Neutrophil (primary cell): ENCODE data around the gene HAUS3.

Experiments
- H3K27ac ChIP-seq: fragments of 200-600 bp; sonication (generic); 2 replicates; pipeline ENCODE4 v1.5.1; 2016; ENCODE audit warnings: mild to moderate bottlenecking, moderate library complexity
- H3K27me3 ChIP-seq: fragments of 200-600 bp; sonication (generic); 2 replicates; pipeline ENCODE4 v1.6.0; 2016; ENCODE audit warnings: mild to moderate bottlenecking
- H3K36me3 ChIP-seq: fragments of 200-600 bp; sonication (generic); 2 replicates; pipeline ENCODE4 v1.5.1; 2017
- H3K4me1 ChIP-seq, 2 experiments: fragments of 200-600 bp in 1 of 2; sonication (generic) in 1 of 2; 1 replicate in 1 of 2; 2 replicates in 1 of 2; pipeline versions ENCODE4 v1.5.1 to v1.6.1; 2013 to 2016; ENCODE audit warnings: low read depth in 1 of 2, low read length in 1 of 2, mild to moderate bottlenecking in 1 of 2, moderate library complexity in 1 of 2; ENCODE audit not compliant: control insufficient read depth in 1 of 2, insufficient read depth in 1 of 2
- H3K4me3 ChIP-seq, 2 experiments: fragments of 200-600 bp in 1 of 2; sonication (generic) in 1 of 2; 1 replicate in 1 of 2; 2 replicates in 1 of 2; pipeline ENCODE4 v1.5.1; 2013 to 2016; ENCODE audit warnings: low read depth in 1 of 2, low read length in 1 of 2, mild to moderate bottlenecking in 1 of 2, moderate library complexity in 1 of 2
- H3K9me3 ChIP-seq: fragments of 200-600 bp; sonication (generic); 2 replicates; pipeline ENCODE4 v1.5.1; 2016
- TF ChIP-seq, protein P1 (sequence below): fragments of 200-600 bp; sonication (generic); IDR thresholded peaks from 2 replicates; pipeline ENCODE4 v1.5.1; 2016; ENCODE audit warnings: antibody characterized with exemption

Gene HAUS3

GRCh38 chr4:2284161-2284933 is 42.4 kb upstream of the HAUS3 start:
- Histone ChIP-seq H3K4me1 (no peaks in the 10 kb centered on the region), H3K9me3 (no peaks in the 10 kb centered on the region), H3K27me3 (peaks cover 6% of the 10 kb centered on the region), H3K27ac (no peak overlapping the region), H3K36me3 (no peaks in the 10 kb centered on the region), H3K4me3 (no peak overlapping the region)
- TF ChIP-seq, protein P1, sequence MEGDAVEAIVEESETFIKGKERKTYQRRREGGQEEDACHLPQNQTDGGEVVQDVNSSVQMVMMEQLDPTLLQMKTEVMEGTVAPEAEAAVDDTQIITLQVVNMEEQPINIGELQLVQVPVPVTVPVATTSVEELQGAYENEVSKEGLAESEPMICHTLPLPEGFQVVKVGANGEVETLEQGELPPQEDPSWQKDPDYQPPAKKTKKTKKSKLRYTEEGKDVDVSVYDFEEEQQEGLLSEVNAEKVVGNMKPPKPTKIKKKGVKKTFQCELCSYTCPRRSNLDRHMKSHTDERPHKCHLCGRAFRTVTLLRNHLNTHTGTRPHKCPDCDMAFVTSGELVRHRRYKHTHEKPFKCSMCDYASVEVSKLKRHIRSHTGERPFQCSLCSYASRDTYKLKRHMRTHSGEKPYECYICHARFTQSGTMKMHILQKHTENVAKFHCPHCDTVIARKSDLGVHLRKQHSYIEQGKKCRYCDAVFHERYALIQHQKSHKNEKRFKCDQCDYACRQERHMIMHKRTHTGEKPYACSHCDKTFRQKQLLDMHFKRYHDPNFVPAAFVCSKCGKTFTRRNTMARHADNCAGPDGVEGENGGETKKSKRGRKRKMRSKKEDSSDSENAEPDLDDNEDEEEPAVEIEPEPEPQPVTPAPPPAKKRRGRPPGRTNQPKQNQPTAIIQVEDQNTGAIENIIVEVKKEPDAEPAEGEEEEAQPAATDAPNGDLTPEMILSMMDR: no peak

DNA sequence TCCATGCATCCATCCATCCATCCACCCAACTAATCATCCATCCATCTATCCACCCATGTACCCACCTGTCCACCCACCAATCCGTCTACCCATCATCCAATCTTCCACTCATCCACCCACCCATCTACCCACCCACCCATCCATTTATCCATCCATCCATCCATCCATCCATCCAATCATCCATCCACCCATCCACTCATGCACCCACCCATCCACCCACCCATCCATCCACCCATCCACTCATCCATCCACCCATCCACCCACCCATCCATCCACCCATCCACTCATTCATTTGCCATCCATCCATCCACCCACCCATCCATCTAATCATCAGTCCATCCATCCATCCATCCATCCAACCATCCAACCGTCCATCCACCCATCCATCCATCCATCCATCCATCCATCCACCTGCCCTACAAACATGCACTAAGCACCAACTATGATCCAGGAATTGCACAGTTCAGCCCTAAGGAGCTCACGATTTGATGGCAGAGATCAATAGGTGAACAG is 41.3 kb upstream of the HAUS3 start:
- H3K9me3 ChIP-seq: no peaks in the 10 kb centered on the region
- peaks cover 6% of the 10 kb centered on the region for H3K27me3 ChIP-seq
- no peak overlapping the region for H3K4me3 ChIP-seq
- no peak overlapping the region for H3K27ac ChIP-seq
- H3K36me3 ChIP-seq: no peaks in the 10 kb centered on the region
- TF ChIP-seq, protein P1: no peak
- no peaks in the 10 kb centered on the region for H3K4me1 ChIP-seq

DNA sequence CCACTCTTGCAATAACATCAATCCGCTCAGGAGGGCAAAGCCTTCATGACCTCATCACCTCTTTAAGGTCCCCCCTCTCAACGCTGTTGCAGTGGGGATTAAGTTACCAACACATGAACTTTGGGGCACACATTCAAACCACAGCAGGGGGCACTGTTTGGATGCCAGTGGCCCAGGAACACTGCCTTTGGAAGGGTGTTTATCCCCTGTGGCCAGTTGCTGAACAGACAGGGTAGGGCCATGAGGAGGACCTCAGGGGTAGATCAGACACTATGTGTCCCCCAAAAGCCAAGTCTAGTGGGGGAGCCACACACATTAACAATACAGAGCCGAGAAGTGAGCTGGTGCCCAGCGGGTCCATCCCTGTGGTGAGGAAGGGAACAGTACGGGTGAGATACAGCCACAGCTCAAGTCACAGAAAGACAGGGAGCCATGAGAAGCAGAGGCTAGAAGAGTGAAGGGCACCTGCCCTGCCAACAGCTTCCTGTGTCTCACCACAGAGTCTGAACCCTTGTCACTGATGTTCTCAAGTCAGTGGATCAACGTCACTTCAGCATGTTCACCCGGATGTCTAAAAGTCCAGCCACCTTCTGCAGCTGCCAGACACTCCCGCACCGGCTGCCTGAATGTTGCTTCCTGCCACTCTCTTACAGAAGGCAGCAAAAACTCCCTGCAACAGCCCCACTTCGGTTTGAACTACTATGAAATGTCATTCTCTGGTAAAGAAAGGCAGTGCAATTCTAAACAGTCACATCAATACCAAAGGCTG is 39.8 kb upstream of the HAUS3 start:
- Histone ChIP-seq H3K36me3 (no peaks in the 10 kb centered on the region), H3K27me3 (peaks cover 6% of the 10 kb centered on the region), H3K9me3 (no peaks in the 10 kb centered on the region), H3K27ac (no peak overlapping the region), H3K4me3 (no peak overlapping the region), H3K4me1 (no peaks in the 10 kb centered on the region)
- TF ChIP-seq, protein P1: no peak

DNA sequence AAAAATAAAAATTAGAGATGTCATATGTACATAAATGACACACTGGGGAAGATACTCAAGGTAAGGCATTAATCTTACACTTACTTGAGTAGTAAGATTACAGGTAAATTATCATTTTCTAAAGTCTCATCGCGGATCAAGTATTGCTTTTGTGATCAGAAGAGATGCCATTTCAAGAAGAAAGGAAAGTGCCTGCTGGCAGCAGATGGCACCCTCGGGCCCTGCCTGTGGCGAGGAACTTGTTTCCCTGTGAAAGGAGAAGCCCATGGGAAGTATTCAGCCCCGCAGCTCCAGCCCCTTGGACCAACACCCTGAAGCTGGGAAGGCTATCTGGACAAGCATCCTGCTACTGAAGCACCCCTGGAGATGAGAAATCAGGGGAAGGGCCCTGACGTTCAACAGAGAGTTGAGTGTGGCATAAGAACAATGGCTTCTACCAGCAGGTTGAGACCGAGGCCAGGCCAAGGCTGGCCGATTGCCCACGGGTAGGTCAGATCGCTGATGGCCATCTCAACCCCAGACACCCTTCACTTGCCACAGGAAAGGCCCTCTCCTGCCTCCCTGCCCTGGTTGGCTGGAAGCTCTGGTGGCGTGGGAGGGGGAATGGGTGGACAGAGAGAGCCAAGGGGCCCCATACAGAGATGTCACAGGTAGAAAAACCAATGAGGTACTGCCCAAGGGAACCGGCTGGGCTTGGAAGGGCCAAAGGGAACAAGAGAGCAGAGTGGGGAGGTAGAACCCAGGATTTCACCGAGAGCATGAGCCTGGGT is 38.8 kb upstream of the HAUS3 start:
- peaks cover 6% of the 10 kb centered on the region for H3K27me3 ChIP-seq
- H3K9me3 ChIP-seq: no peaks in the 10 kb centered on the region
- H3K4me3 ChIP-seq: no peak overlapping the region
- H3K4me1 ChIP-seq: no peaks in the 10 kb centered on the region
- TF ChIP-seq, protein P1: no peak
- no peak overlapping the region for H3K27ac ChIP-seq
- H3K36me3 ChIP-seq: no peaks in the 10 kb centered on the region

- TF ChIP-seq, protein P1: no peak
- Histone ChIP-seq H3K9me3 (no peaks in the 10 kb centered on the region), H3K27me3 (peaks cover 6% of the 10 kb centered on the region)
Measured at GRCh38 chr4:2277956-2278355, 36.0 kb upstream of the HAUS3 start.

More at GRCh38 chr4:2277956-2278355, 36.0 kb upstream of the HAUS3 start:
- no peaks in the 10 kb centered on the region for H3K36me3 ChIP-seq
- H3K27ac ChIP-seq: no peak overlapping the region
- H3K4me3 ChIP-seq: no peak overlapping the region
- no peaks in the 10 kb centered on the region for H3K4me1 ChIP-seq
